Measurements from ENCODE around the gene SNX30.

The SNX30 gene

GRCh38 chr9:112771359-112772214 lies 21.0 kb downstream of the SNX30 start:
- TF ChIP-seq YY1 (IDR thresholded peaks at IDR 0.05; ENCODE audit: insufficient read depth, insufficient read length) (no peak), ZNF274 (IDR thresholded peaks at IDR 0.05; ENCODE audit: low read depth, low read length) (no peak), SUZ12 (IDR thresholded peaks at IDR 0.05; ENCODE audit: extremely low read depth, insufficient read depth, insufficient read length) (no peak)
- H3K4me3 ChIP-seq (ENCODE audit: insufficient read length, low read depth), result no peak overlapping the region
- H3K36me3 ChIP-seq (ENCODE audit: insufficient read depth, insufficient read length, low read length), result peaks cover 3% of the 10 kb centered on the region
- no peaks in the 10 kb centered on the region for H3K4me1 ChIP-seq (ENCODE audit: insufficient read depth, insufficient read length)
- H3K27me3 ChIP-seq (ENCODE audit: insufficient read depth, insufficient read length), result no peaks in the 10 kb centered on the region
- H3K9ac ChIP-seq (ENCODE audit: insufficient read length, low read depth), result no peak overlapping the region
- H3K9me3 ChIP-seq (ENCODE audit: insufficient read depth, low read length), result 0 out of 2 replicates have a peak, but pooled peaks cover 2% of the 10 kb centered on the region
- DNase-seq (ENCODE audit: low read depth, low spot score), result no peak

GRCh38 chr9:112772215-112772509 lies 21.6 kb downstream of the SNX30 start:
- no peak overlapping the region for H3K9ac ChIP-seq (ENCODE audit: insufficient read length, low read depth)
- H3K9me3 ChIP-seq (ENCODE audit: insufficient read depth, low read length), result no peaks in the 10 kb centered on the region
- TF ChIP-seq ZNF274 (IDR thresholded peaks at IDR 0.05; ENCODE audit: low read depth, low read length) (no peak), YY1 (IDR thresholded peaks at IDR 0.05; ENCODE audit: insufficient read depth, insufficient read length) (no peak), SUZ12 (IDR thresholded peaks at IDR 0.05; ENCODE audit: extremely low read depth, insufficient read depth, insufficient read length) (no peak)
- DNase-seq (ENCODE audit: low read depth, low spot score), result no peak
- H3K36me3 ChIP-seq (ENCODE audit: insufficient read depth, insufficient read length, low read length), result peaks cover 5% of the 10 kb centered on the region
- H3K27me3 ChIP-seq (ENCODE audit: insufficient read depth, insufficient read length), result no peaks in the 10 kb centered on the region
- H3K4me1 ChIP-seq (ENCODE audit: insufficient read depth, insufficient read length), result no peaks in the 10 kb centered on the region
- H3K4me3 ChIP-seq (ENCODE audit: insufficient read length, low read depth), result no peak overlapping the region

- no peak for DNase-seq (ENCODE audit: low read depth, low spot score)
- H3K9ac ChIP-seq (ENCODE audit: insufficient read length, low read depth), result no peak overlapping the region
- TF ChIP-seq YY1 (IDR thresholded peaks at IDR 0.05; ENCODE audit: insufficient read depth, insufficient read length) (no peak), SUZ12 (IDR thresholded peaks at IDR 0.05; ENCODE audit: extremely low read depth, insufficient read depth, insufficient read length) (no peak), ZNF274 (IDR thresholded peaks at IDR 0.05; ENCODE audit: low read depth, low read length) (no peak)
- no peaks in the 10 kb centered on the region for H3K27me3 ChIP-seq (ENCODE audit: insufficient read depth, insufficient read length)
- H3K4me1 ChIP-seq (ENCODE audit: insufficient read depth, insufficient read length), result no peaks in the 10 kb centered on the region
- no peaks in the 10 kb centered on the region for H3K9me3 ChIP-seq (ENCODE audit: insufficient read depth, low read length)
- peaks cover 5% of the 10 kb centered on the region for H3K36me3 ChIP-seq (ENCODE audit: insufficient read depth, insufficient read length, low read length)
- no peak overlapping the region for H3K4me3 ChIP-seq (ENCODE audit: insufficient read length, low read depth)
These were observed 22.0 kb downstream of the SNX30 start for GRCh38 chr9:112772551-112772950.

GRCh38 chr9:112774006-112774996 lies 23.7 kb downstream of the SNX30 start:
- H3K9ac ChIP-seq (ENCODE audit: insufficient read length, low read depth), result no peak overlapping the region
- no peaks in the 10 kb centered on the region for H3K27me3 ChIP-seq (ENCODE audit: insufficient read depth, insufficient read length)
- no peak for DNase-seq (ENCODE audit: low read depth, low spot score)
- H3K36me3 ChIP-seq (ENCODE audit: insufficient read depth, insufficient read length, low read length), result peaks cover 5% of the 10 kb centered on the region
- no peak overlapping the region for H3K4me3 ChIP-seq (ENCODE audit: insufficient read length, low read depth)
- TF ChIP-seq SUZ12 (IDR thresholded peaks at IDR 0.05; ENCODE audit: extremely low read depth, insufficient read depth, insufficient read length) (no peak), ZNF274 (IDR thresholded peaks at IDR 0.05; ENCODE audit: low read depth, low read length) (no peak), YY1 (IDR thresholded peaks at IDR 0.05; ENCODE audit: insufficient read depth, insufficient read length) (no peak)
- no peaks in the 10 kb centered on the region for H3K9me3 ChIP-seq (ENCODE audit: insufficient read depth, low read length)
- H3K4me1 ChIP-seq (ENCODE audit: insufficient read depth, insufficient read length), result no peaks in the 10 kb centered on the region

GRCh38 chr9:112777914-112778313 lies 27.4 kb downstream of the SNX30 start:
- Histone ChIP-seq H3K36me3 (ENCODE audit: insufficient read depth, insufficient read length, low read length) (peaks cover 5% of the 10 kb centered on the region), H3K27me3 (ENCODE audit: insufficient read depth, insufficient read length) (no peaks in the 10 kb centered on the region), H3K4me1 (ENCODE audit: insufficient read depth, insufficient read length) (no peaks in the 10 kb centered on the region), H3K4me3 (ENCODE audit: insufficient read length, low read depth) (no peak overlapping the region), H3K9me3 (ENCODE audit: insufficient read depth, low read length) (no peaks in the 10 kb centered on the region), H3K9ac (ENCODE audit: insufficient read length, low read depth) (no peak overlapping the region)
- TF ChIP-seq ZNF274 (IDR thresholded peaks at IDR 0.05; ENCODE audit: low read depth, low read length) (no peak), YY1 (IDR thresholded peaks at IDR 0.05; ENCODE audit: insufficient read depth, insufficient read length) (no peak), SUZ12 (IDR thresholded peaks at IDR 0.05; ENCODE audit: extremely low read depth, insufficient read depth, insufficient read length) (no peak)
- no peak for DNase-seq (ENCODE audit: low read depth, low spot score)

GRCh38 chr9:112780450-112781036 lies 30.0 kb downstream of the SNX30 start:
- Histone ChIP-seq H3K9me3 (ENCODE audit: insufficient read depth, low read length) (no peaks in the 10 kb centered on the region), H3K9ac (ENCODE audit: insufficient read length, low read depth) (no peak overlapping the region), H3K36me3 (ENCODE audit: insufficient read depth, insufficient read length, low read length) (peaks cover 5% of the 10 kb centered on the region), H3K4me1 (ENCODE audit: insufficient read depth, insufficient read length) (peaks cover 4% of the 10 kb centered on the region), H3K27me3 (ENCODE audit: insufficient read depth, insufficient read length) (no peaks in the 10 kb centered on the region), H3K4me3 (ENCODE audit: insufficient read length, low read depth) (no peak overlapping the region)
- DNase-seq (ENCODE audit: low read depth, low spot score), result no peak
- no peak for TF ChIP-seq YY1 (IDR thresholded peaks at IDR 0.05; ENCODE audit: insufficient read depth, insufficient read length)

GRCh38 chr9:112782218-112782617 lies 31.7 kb downstream of the SNX30 start:
- Histone ChIP-seq H3K9ac (ENCODE audit: insufficient read length, low read depth) (no peak overlapping the region), H3K36me3 (ENCODE audit: insufficient read depth, insufficient read length, low read length) (no peaks in the 10 kb centered on the region), H3K27me3 (ENCODE audit: insufficient read depth, insufficient read length) (no peaks in the 10 kb centered on the region), H3K4me3 (ENCODE audit: insufficient read length, low read depth) (no peak overlapping the region), H3K9me3 (ENCODE audit: insufficient read depth, low read length) (no peaks in the 10 kb centered on the region), H3K4me1 (ENCODE audit: insufficient read depth, insufficient read length) (peaks cover 4% of the 10 kb centered on the region)
- no peak for DNase-seq (ENCODE audit: low read depth, low spot score)
- TF ChIP-seq SUZ12 (IDR thresholded peaks at IDR 0.05; ENCODE audit: extremely low read depth, insufficient read depth, insufficient read length) (no peak), ZNF274 (IDR thresholded peaks at IDR 0.05; ENCODE audit: low read depth, low read length) (no peak), YY1 (IDR thresholded peaks at IDR 0.05; ENCODE audit: insufficient read depth, insufficient read length) (no peak)
